Natural killer cell treated with Interleukin-12 subunit alpha and Interleukin-12 subunit beta and Interleukin-15 and Interleukin-18, amount 100 ng/mL, for 72 hours (primary cell): ENCODE measurements around the gene ZBTB20. TPM values are rescaled to one million over a fixed set of nuclear protein-coding genes. Genes with fewer than 3 reads are reported as not detected.

Experiments used
- ATAC-seq, 2 donors: fragments of 150-1000 bp; cut with Tn5 transposase in 1 of 2; sonication (Bioruptor Pico), chemical (Tn5 transposase) in 1 of 2; 2 replicates each; pipeline ENCODE4 v1.10.0; 2021
- DNase-seq: peaks from one replicate; pipeline ENCODE4 v3.0.0; 2022; ENCODE audit warnings: low spot score
- H3K27ac Mint-ChIP-seq, 2 donors: 1 replicate in 1 of 2; 2 replicates in 1 of 2; pipeline ENCODE4 v1.8.0; 2022; ENCODE audit warnings: mixed read lengths in 2 of 2, mild to moderate bottlenecking in 1 of 2, moderate library complexity in 1 of 2
- H3K27me3 Mint-ChIP-seq, 2 donors: 1 replicate in 1 of 2; 2 replicates in 1 of 2; pipeline ENCODE4 v1.8.0; 2022; ENCODE audit warnings: mixed read lengths in 2 of 2
- H3K36me3 Mint-ChIP-seq: one replicate; pipeline ENCODE4 v1.8.0; 2022; ENCODE audit warnings: mixed read lengths
- H3K4me1 Mint-ChIP-seq, 2 donors: 1 replicate in 1 of 2; 2 replicates in 1 of 2; pipeline ENCODE4 v1.8.0; 2022; ENCODE audit warnings: low read depth in 2 of 2, mixed read lengths in 2 of 2, mild to moderate bottlenecking in 1 of 2
- H3K4me3 Mint-ChIP-seq: one replicate; pipeline ENCODE4 v1.8.0; 2022; ENCODE audit warnings: mixed read lengths
- H3K9me3 Mint-ChIP-seq: 2 replicates; pipeline ENCODE4 v1.8.0; 2022; ENCODE audit warnings: mixed read lengths
- total RNA-seq, 2 donors: library from RNA; stranded (reverse); gene quantifications; one replicate each; pipeline ENCODE4 v1.2.3, GENCODE V29; 2022

Gene ZBTB20
- total RNA-seq, 2 donors from 2014 or later: 8.7 to 14.2 TPM

DNA sequence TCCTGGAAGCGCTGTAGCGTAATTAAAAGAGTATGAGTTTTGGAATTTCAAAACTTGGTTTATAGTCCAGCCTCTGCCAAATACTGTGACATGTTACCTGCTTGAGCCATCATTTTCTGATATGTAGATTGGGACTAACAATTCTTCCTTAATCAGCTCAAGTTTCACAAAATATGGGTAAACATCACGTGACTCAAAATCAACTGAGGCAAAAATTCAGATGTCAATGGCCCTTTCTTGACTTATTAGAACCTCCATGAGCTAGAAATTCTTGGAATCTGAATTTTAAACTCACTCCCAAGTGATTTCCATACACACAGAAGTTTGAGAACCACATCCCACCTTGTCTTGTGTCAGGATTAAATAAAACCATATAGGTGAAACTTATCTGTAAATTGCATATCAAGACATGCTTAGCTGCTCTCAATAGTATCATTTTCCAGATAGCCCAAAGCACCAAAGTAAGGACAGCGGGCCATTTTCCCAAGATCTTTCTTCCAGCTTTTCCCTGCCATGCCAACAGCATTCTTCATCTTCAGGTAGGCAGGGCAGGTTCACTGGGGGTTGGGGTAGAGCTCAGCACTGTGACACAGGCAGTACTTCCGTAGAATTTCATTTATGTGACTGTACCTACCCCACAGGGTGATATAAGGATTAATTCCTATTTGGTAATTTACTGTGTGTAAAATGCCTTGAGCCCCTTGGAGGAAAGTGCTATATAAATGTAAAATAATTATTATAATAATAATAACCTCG lies 474.2 kb downstream of the ZBTB20 start:
- no peak for DNase-seq
- Mint-ChIP-seq H3K36me3 (no peaks in the 10 kb centered on the region), H3K4me3 (no peak overlapping the region), H3K27me3 (no peaks in the 10 kb centered on the region), H3K27ac (no peak overlapping the region), H3K9me3 (no peaks in the 10 kb centered on the region), H3K4me1 (peaks cover 0 to 5% of the 10 kb centered on the region in 2 donors)
- no peak for ATAC-seq

DNA sequence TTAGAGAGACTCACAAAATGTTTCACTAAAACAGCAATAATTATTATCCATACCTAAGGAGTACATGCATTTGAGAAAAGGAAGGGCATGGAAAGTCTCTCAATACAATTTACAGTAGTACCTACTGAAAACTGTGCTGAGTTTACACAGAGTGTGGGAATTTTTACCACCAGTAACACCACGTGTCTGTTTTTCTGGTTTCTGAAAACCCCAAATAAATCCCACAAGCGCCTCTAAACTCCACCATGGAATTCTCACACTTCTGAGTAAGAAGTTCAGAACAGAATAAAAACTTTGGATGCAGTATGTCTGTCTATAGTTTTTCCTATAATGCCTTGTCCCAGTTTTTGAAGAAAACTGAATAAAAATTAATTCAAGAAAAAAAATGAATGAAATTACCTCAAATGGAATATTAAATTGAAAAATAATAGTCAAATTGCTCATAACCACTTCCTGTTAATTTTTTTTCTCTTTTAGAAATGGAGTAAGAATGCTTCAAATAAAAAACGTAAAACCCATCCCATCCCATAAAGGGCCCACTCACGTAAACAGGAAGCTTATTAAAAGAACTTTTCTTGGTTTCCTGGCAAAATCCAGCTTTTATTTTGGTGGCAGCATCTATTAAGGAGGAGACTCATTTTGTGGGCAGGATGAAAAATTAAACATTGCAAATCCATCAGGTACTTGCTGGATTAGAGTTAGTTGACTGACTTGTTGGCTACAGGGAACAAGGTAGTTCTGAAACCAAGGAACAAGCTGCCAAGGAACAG lies 475.2 kb downstream of the ZBTB20 start:
- H3K4me3 Mint-ChIP-seq: no peak overlapping the region
- peaks cover 0 to 5% of the 10 kb centered on the region in 2 donors for H3K4me1 Mint-ChIP-seq
- H3K36me3 Mint-ChIP-seq: no peaks in the 10 kb centered on the region

DNA sequence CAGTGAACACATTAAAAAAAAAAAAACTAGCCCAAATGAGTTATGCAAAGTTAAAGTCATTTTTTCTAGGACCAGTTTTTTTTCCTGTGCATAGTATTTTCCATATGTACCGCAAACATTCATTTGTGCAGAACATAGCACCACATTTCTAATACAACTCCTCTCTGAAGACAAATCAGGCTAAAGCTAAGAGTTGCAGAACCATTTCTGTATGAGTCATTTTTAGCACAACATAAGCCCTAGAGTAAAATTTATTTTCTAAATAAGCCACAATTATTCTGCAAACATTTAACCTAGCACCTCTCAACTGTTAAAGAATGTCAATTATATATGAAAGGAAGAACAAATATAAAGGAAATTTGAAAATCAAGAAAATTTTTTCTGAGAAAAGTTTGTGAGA lies 477.5 kb downstream of the ZBTB20 start:
- H3K36me3 Mint-ChIP-seq: no peaks in the 10 kb centered on the region
- ATAC-seq (no peak), DNase-seq (no peak)
- H3K27ac Mint-ChIP-seq: no peak overlapping the region
- H3K9me3 Mint-ChIP-seq: no peaks in the 10 kb centered on the region
- peaks cover 0 to 8% of the 10 kb centered on the region in 2 donors for H3K4me1 Mint-ChIP-seq
- no peak overlapping the region for H3K4me3 Mint-ChIP-seq
- no peaks in the 10 kb centered on the region for H3K27me3 Mint-ChIP-seq

More for the DNA sequence above, 475.2 kb downstream of the ZBTB20 start:
- Mint-ChIP-seq H3K9me3 (no peaks in the 10 kb centered on the region), H3K27ac (no peak overlapping the region), H3K27me3 (no peaks in the 10 kb centered on the region)
- ATAC-seq (no peak), DNase-seq (no peak)

DNA sequence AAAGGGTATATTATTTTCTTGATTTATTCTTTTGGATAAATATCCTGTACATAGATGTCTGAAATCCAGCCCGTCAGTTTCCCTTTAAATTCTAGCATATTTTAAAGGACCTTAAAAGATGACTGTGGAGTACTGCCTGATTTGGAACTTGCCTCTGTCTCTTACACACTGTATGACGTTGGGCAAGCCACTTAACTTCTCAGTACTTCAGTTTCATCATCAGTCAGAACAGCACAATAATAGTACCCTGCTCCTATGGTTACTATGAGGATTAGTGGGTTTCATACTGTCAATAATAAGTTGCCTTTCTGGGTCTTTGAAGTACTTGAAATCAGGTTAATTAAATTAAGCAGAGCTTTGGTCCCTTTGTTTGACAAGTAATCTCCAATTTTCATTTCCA lies 479.0 kb downstream of the ZBTB20 start:
- DNase-seq (no peak), ATAC-seq (no peak)
- H3K27ac Mint-ChIP-seq: no peak overlapping the region
- peaks cover 0 to 8% of the 10 kb centered on the region in 2 donors for H3K4me1 Mint-ChIP-seq
- no peak overlapping the region for H3K4me3 Mint-ChIP-seq
- no peaks in the 10 kb centered on the region for H3K36me3 Mint-ChIP-seq
- H3K27me3 Mint-ChIP-seq: no peaks in the 10 kb centered on the region
- H3K9me3 Mint-ChIP-seq: no peaks in the 10 kb centered on the region

DNA sequence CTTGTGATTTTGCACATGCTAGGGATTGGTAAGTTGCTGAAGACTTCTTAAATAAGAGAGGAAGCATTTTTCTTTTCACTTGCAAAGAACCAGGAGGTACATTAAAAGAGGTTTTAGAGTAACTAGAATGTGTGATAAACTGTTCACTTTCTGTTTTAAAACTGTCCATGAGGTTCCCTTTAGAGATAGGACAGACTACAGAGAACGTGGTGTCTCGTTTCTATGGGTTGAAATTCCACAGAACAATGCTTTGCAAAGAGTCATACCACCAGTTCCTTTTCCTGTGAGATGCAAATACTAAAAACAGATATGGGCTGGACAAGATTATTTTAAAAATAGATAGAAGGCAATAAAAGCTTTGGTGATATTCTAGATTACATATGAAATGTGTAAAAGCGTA lies 480.5 kb downstream of the ZBTB20 start:
- Mint-ChIP-seq H3K27ac (no peak overlapping the region), H3K4me3 (no peak overlapping the region)
- no peak for DNase-seq

DNA sequence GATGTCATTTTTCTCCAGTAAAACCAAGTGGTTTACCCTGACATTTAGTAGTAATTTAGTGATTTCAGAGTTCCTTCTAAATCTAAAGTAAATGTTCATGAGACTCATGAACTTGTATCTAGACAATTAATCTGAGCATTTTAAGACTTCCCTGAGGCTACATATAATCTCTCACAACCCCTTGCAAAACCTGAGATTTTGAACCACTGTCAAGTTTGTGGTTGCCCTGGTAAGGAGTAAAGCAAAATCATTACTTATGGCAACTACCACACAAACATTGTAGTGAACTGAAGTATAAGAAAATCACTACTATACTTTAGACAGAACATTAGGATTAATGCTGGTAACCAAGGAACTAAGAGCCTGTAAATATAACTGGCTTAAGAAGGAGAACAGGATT lies 483.1 kb downstream of the ZBTB20 start:
- ATAC-seq (no peak), DNase-seq (no peak)
- H3K27me3 Mint-ChIP-seq: no peaks in the 10 kb centered on the region
- H3K9me3 Mint-ChIP-seq: no peaks in the 10 kb centered on the region
- H3K27ac Mint-ChIP-seq: no peak overlapping the region
- H3K4me1 Mint-ChIP-seq: peaks cover 0 to 3% of the 10 kb centered on the region in 2 donors
- H3K4me3 Mint-ChIP-seq: no peak overlapping the region
- H3K36me3 Mint-ChIP-seq: no peaks in the 10 kb centered on the region

More for the DNA sequence above, 480.5 kb downstream of the ZBTB20 start:
- no peaks in the 10 kb centered on the region for H3K36me3 Mint-ChIP-seq
- peaks cover 0 to 7% of the 10 kb centered on the region in 2 donors for H3K4me1 Mint-ChIP-seq
- no peak for ATAC-seq
- no peaks in the 10 kb centered on the region for H3K9me3 Mint-ChIP-seq
- H3K27me3 Mint-ChIP-seq: no peaks in the 10 kb centered on the region

DNA sequence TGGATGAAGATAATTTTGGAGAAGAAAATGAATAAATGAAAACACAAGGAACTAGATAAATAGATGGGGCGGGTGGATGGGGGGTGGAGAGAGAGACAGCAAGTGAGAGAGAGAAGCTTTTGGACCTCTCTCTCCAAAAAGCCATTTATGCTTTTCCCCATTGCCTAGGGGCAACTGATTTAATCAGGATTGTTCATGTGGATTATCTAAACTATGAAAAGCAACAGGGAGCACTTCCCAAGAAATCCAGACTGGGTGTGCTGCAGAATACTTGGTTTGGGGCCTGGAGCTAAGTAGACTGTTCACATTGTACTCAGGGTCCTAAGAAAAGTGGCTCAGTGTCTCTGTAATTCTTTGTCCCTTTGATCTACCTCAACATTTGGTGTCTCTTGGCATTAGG lies 486.3 kb downstream of the ZBTB20 start:
- no peak for ATAC-seq
- Mint-ChIP-seq H3K36me3 (no peaks in the 10 kb centered on the region), H3K4me1 (no peaks in the 10 kb centered on the region), H3K27ac (no peak overlapping the region), H3K27me3 (no peaks in the 10 kb centered on the region), H3K9me3 (no peaks in the 10 kb centered on the region), H3K4me3 (no peak overlapping the region)
- DNase-seq: no peak

DNA sequence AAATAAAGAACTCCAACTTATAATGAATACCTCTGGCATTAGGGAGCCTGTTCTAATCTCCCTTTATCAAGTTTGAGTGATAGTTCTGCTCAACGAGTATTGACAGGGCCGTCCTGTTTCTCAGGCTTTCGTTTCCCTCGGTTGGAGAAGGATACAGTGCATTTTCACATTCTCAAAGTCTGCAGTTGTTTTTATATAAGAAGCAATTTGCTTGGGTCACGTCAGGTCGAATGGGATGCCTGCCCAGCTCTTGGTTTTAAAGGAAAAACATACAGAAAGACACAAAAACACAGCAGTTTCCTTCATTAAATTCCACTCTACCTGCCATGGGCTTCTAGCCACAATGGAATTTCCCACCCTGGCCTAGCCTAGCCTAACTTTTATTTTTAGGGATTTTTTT lies 487.0 kb downstream of the ZBTB20 start:
- Mint-ChIP-seq H3K4me1 (no peaks in the 10 kb centered on the region), H3K4me3 (no peak overlapping the region), H3K36me3 (no peaks in the 10 kb centered on the region), H3K27ac (no peak overlapping the region), H3K27me3 (no peaks in the 10 kb centered on the region), H3K9me3 (no peaks in the 10 kb centered on the region)
- DNase-seq: no peak
- no peak for ATAC-seq

DNA sequence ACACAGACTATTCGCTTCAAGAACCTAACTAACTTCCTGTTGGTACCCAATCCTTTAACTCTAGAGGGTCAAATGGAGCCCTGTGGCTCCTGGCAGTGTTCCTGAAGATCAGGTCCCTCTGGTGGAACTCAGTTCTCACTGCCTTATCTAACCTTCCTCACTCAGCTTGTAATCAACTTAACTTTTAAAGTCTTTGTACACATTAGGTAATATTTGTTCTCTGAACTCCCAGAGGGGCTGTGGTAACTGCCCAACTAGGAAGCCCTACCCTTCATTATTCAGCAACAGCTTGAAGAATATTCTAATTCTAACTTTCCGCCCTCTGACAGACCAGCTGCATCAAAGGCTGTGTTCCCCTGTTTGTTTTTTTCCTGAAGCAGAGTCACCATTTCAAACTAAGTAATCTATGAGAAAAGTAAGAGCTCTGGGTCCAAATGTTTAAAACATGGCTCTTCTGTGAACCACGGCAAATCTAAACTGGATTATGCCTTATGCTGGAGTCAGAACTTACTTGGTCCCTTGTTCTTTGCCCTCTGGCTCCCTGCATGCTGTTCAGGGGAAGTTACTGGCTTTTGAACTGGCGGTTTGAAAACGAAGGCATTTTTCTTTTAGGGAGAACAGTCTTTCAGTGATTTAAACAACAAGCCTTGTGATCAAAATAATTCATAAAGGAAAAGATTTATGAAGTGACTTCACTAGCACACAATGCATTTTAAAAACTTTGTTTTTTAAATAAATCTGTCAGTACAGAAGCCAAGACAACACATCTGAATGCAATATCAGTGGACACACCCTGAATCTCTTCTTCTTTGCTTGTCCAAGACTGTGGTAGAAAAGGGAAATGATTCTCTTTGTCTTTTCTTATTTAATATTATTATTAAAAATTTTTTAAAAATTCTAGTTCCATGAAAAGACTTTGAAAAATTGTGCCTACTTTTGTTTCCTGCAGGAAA lies 487.7 kb downstream of the ZBTB20 start:
- ATAC-seq: no peak
- Mint-ChIP-seq H3K4me1 (no peaks in the 10 kb centered on the region), H3K27ac (no peak overlapping the region), H3K4me3 (no peak overlapping the region), H3K9me3 (no peaks in the 10 kb centered on the region), H3K27me3 (no peaks in the 10 kb centered on the region), H3K36me3 (no peaks in the 10 kb centered on the region)
- DNase-seq: no peak

DNA sequence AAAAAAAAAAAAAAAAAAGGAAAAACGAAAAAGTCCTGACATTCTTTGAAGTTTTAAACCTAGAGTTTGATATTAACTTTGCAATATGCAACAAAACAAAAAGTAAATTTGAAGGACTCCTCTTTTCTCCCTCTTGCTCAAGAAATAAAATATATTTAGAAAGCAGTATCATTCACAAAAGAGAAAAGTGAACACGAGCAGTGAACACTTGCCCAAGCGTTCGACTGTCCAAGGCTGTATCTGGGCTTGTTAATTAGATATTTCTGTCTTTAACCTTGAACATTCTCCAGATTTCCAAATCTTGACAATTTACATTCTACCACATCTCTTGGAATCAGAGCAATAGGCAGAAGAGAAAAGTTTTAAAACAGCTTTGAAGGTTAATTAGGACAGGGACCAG lies 495.5 kb downstream of the ZBTB20 start:
- no peaks in the 10 kb centered on the region for H3K4me1 Mint-ChIP-seq

DNA sequence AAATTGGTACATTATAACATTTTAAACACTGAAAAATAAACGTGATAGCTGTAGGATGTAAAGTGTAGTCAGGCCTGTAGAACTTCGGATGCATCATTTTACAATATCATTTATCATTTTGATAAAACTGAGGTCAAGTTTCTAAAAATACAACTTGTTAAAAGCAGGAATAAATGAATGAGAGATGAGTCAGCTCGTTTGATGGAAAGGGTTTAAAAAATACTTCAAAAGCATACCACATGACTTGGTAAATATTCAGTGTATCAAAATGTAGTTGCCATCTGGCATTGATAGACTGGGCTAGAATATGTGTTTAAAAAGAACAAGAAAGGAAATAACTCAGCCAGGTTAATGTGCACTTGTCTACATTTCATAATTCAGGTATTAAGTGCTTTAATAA lies 496.3 kb downstream of the ZBTB20 start:
- ATAC-seq (no peak), DNase-seq (no peak)
- Mint-ChIP-seq H3K27ac (no peak overlapping the region), H3K4me3 (no peak overlapping the region), H3K27me3 (no peaks in the 10 kb centered on the region), H3K9me3 (no peaks in the 10 kb centered on the region), H3K36me3 (no peaks in the 10 kb centered on the region), H3K4me1 (no peaks in the 10 kb centered on the region)

More for the DNA sequence above, 495.5 kb downstream of the ZBTB20 start:
- H3K4me3 Mint-ChIP-seq: no peak overlapping the region
- no peaks in the 10 kb centered on the region for H3K27me3 Mint-ChIP-seq
- no peak overlapping the region for H3K27ac Mint-ChIP-seq
- no peak for ATAC-seq
- no peaks in the 10 kb centered on the region for H3K9me3 Mint-ChIP-seq
- no peaks in the 10 kb centered on the region for H3K36me3 Mint-ChIP-seq
- DNase-seq: no peak

DNA sequence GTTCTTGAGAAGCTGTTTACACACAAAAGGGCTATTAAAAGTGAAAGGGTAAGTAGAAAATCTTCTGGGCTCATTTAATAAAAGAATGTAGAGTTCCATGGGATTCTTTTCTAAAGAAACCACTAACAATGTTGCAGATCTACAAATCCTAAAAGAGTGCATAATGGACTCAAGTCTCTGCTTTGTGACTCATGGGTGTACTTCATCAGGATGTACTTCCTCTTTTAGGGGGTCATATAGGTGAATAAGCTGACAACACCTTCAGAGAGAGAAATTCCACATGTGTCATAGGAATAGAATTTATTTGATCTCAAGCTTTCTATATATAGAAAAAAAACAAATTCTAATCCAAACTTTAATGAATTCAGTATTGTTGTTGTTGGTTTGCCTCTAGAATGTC lies 497.8 kb downstream of the ZBTB20 start:
- ATAC-seq: no peak
- Mint-ChIP-seq H3K9me3 (no peaks in the 10 kb centered on the region), H3K4me1 (no peaks in the 10 kb centered on the region), H3K27ac (no peak overlapping the region), H3K27me3 (no peaks in the 10 kb centered on the region), H3K36me3 (no peaks in the 10 kb centered on the region), H3K4me3 (no peak overlapping the region)
- no peak for DNase-seq

DNA sequence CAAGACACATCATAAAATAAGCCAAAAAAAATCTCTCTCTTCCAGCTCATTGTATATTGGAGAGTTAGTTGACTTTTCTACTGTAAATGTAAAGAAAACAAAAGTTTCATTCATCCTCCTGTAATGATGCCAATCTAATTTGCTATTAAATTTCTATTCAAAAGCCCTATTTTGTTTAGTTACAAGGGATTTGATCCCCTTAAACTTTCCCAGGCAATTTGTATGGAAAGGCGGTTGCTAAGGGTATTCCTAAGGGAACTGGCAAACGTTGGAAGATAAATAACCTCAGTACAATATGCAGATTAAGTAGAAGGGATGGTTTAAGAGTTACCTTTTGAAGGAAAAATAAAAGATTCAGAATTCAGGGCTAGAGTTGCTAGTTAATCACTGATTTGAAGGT lies 500.6 kb downstream of the ZBTB20 start:
- no peak overlapping the region for H3K27ac Mint-ChIP-seq
- H3K27me3 Mint-ChIP-seq: no peaks in the 10 kb centered on the region
- H3K4me1 Mint-ChIP-seq: no peaks in the 10 kb centered on the region
- H3K4me3 Mint-ChIP-seq: no peak overlapping the region
- no peaks in the 10 kb centered on the region for H3K9me3 Mint-ChIP-seq
- no peak for ATAC-seq
- DNase-seq: no peak
- H3K36me3 Mint-ChIP-seq: no peaks in the 10 kb centered on the region
